ENCODE measurements around the gene ITSN1. TPM values are rescaled to one million over a fixed set of nuclear protein-coding genes. Genes with fewer than 3 reads are reported as not detected.

ITSN1 gene
- total and polyA plus RNA-seq, 2 experiments from 2014 or later = 77.9 to 95.7 TPM

DNA sequence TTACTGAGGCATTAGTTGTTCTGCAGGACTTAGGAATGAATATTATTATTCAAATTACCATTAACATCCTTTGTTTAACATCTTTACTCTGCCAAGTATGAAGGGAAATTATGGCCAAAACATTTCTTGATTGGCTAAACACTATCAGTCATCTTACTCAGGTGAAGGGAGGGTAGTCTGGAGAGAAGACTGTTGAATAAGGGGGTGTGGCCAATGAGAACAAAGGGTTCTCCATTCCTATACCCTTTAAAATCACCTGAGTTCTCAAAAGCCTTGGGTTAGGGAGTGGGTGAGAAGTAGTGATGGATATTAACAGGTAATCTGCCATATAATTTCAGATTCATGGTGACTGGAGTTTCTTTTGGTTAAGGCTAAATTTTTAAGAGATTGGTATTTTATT is 20.0 kb upstream of the ITSN1 start:
- Histone ChIP-seq H4K20me1 (replicated peaks; ENCODE audit: insufficient read depth) (no peaks in the 10 kb centered on the region), H3K9me2 (ENCODE audit: insufficient read depth) (no peaks in the 10 kb centered on the region), H3F3A (replicated peaks; ENCODE audit: low read depth) (no peaks in the 10 kb centered on the region), H3K4me1 (ENCODE audit: insufficient read depth) (peaks cover 13% of the 10 kb centered on the region; the same call in 1 of the 2 replicates), H3K4me3 (no peak overlapping the region), H3K79me2 (replicated peaks; ENCODE audit: insufficient read depth) (no peaks in the 10 kb centered on the region), H3K27ac (ENCODE audit: low read depth) (no peak overlapping the region), H3K4me2 (no peak overlapping the region), H3K36me3 (ENCODE audit: insufficient read depth) (no peaks in the 10 kb centered on the region), H2AFZ (no peak overlapping the region), H3K27me3 (ENCODE audit: insufficient read depth) (no peaks in the 10 kb centered on the region)
- Mint-ChIP-seq H3K36me3 (ENCODE audit: low read depth) (peaks cover 23% of the 10 kb centered on the region), H3K4me1 (peaks cover 16% of the 10 kb centered on the region), H3K27me3 (ENCODE audit: insufficient read depth, low read depth, poor library complexity) (no peaks in the 10 kb centered on the region), H3K27ac (no peak overlapping the region; the same call in 1 of the 2 replicates), H3K9me3 (no peaks in the 10 kb centered on the region), H3K4me3 (no peak overlapping the region)
- DNase-seq (ENCODE audit: low spot score) = peak; percentile 65
- peak; percentile 89 for ATAC-seq
- TF ChIP-seq STAT1 (IDR thresholded peaks at IDR 0.05; ENCODE audit: unreplicated experiment) = no peak
- no peak for TF ChIP-seq EZH2 (IDR thresholded peaks at IDR 0.05; ENCODE audit: low read depth, unreplicated experiment)
- no peak for TF ChIP-seq POLR2AphosphoS5 (IDR thresholded peaks at IDR 0.05; ENCODE audit: low read depth)
- TF ChIP-seq EZH2phosphoT487 (IDR thresholded peaks at IDR 0.05; ENCODE audit: unreplicated experiment) = no peak
- no peak for TF ChIP-seq CTCF (conservative IDR thresholded peaks at IDR 0.05; ENCODE audit: low read depth in 2 of 2)
- no peak for TF ChIP-seq ZNF331 (CRISPR knock-in tag; IDR thresholded peaks at IDR 0.05; ENCODE audit: low read depth)
- TF ChIP-seq NANOG (IDR thresholded peaks at IDR 0.05; ENCODE audit: borderline replicate concordance) = no peak
- TF ChIP-seq, protein P1, sequence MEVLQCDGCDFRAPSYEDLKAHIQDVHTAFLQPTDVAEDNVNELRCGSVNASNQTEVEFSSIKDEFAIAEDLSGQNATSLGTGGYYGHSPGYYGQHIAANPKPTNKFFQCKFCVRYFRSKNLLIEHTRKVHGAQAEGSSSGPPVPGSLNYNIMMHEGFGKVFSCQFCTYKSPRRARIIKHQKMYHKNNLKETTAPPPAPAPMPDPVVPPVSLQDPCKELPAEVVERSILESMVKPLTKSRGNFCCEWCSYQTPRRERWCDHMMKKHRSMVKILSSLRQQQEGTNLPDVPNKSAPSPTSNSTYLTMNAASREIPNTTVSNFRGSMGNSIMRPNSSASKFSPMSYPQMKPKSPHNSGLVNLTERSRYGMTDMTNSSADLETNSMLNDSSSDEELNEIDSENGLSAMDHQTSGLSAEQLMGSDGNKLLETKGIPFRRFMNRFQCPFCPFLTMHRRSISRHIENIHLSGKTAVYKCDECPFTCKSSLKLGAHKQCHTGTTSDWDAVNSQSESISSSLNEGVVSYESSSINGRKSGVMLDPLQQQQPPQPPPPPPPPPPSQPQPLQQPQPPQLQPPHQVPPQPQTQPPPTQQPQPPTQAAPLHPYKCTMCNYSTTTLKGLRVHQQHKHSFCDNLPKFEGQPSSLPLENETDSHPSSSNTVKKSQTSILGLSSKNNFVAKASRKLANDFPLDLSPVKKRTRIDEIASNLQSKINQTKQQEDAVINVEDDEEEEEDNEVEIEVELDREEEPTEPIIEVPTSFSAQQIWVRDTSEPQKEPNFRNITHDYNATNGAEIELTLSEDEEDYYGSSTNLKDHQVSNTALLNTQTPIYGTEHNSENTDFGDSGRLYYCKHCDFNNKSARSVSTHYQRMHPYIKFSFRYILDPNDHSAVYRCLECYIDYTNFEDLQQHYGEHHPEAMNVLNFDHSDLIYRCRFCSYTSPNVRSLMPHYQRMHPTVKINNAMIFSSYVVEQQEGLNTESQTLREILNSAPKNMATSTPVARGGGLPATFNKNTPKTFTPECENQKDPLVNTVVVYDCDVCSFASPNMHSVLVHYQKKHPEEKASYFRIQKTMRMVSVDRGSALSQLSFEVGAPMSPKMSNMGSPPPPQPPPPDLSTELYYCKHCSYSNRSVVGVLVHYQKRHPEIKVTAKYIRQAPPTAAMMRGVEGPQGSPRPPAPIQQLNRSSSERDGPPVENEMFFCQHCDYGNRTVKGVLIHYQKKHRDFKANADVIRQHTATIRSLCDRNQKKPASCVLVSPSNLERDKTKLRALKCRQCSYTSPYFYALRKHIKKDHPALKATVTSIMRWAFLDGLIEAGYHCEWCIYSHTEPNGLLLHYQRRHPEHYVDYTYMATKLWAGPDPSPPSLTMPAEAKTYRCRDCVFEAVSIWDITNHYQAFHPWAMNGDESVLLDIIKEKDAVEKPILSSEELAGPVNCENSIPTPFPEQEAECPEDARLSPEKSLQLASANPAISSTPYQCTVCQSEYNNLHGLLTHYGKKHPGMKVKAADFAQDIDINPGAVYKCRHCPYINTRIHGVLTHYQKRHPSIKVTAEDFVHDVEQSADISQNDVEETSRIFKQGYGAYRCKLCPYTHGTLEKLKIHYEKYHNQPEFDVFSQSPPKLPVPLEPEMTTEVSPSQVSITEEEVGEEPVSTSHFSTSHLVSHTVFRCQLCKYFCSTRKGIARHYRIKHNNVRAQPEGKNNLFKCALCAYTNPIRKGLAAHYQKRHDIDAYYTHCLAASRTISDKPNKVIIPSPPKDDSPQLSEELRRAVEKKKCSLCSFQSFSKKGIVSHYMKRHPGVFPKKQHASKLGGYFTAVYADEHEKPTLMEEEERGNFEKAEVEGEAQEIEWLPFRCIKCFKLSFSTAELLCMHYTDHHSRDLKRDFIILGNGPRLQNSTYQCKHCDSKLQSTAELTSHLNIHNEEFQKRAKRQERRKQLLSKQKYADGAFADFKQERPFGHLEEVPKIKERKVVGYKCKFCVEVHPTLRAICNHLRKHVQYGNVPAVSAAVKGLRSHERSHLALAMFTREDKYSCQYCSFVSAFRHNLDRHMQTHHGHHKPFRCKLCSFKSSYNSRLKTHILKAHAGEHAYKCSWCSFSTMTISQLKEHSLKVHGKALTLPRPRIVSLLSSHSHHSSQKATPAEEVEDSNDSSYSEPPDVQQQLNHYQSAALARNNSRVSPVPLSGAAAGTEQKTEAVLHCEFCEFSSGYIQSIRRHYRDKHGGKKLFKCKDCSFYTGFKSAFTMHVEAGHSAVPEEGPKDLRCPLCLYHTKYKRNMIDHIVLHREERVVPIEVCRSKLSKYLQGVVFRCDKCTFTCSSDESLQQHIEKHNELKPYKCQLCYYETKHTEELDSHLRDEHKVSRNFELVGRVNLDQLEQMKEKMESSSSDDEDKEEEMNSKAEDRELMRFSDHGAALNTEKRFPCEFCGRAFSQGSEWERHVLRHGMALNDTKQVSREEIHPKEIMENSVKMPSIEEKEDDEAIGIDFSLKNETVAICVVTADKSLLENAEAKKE (CRISPR knock-in tag; IDR thresholded peaks at IDR 0.05) = no peak
- TF ChIP-seq JUNB (IDR thresholded peaks at IDR 0.05; ENCODE audit: unreplicated experiment) = no peak
- TF ChIP-seq, protein P2, sequence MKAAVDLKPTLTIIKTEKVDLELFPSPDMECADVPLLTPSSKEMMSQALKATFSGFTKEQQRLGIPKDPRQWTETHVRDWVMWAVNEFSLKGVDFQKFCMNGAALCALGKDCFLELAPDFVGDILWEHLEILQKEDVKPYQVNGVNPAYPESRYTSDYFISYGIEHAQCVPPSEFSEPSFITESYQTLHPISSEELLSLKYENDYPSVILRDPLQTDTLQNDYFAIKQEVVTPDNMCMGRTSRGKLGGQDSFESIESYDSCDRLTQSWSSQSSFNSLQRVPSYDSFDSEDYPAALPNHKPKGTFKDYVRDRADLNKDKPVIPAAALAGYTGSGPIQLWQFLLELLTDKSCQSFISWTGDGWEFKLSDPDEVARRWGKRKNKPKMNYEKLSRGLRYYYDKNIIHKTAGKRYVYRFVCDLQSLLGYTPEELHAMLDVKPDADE (IDR thresholded peaks at IDR 0.05) = no peak
- TF ChIP-seq REST (IDR thresholded peaks at IDR 0.05; ENCODE audit: unreplicated experiment) = no peak
- no peak for TF ChIP-seq CREB1 (CRISPR knock-in tag; IDR thresholded peaks at IDR 0.05; ENCODE audit: low read depth)
